Heart left ventricle (tissue), 16 donors: Measurements from ENCODE around the gene CCDC34. TPM values are rescaled to one million over a fixed set of nuclear protein-coding genes. Genes with fewer than 3 reads are reported as not detected.

Experiments
- ATAC-seq, 4 donors: fragments of 200-7000 bp; cut with Tn5 transposase; one replicate each; pipeline ENCODE4 v1.9.1; 2020 to 2022; ENCODE audit warnings: moderate library complexity in 4 of 4, mild to moderate bottlenecking in 3 of 4, moderate number of reproducible peaks in 1 of 4
- DNase-seq, 5 donors: peaks; one replicate each; pipeline ENCODE4 v3.0.0-alpha.2; 2020
- H3K27ac ChIP-seq, 12 donors: fragments of 200-600 bp; sonication (generic) in 4 of 12; one replicate each; pipeline versions ENCODE4 v1.5.0 to v1.8.0; 2016 to 2022; ENCODE audit warnings: mild to moderate bottlenecking in 2 of 12
- H3K27me3 ChIP-seq, 9 donors: fragments of 200-600 bp; sonication (generic) in 2 of 9; one replicate each; pipeline versions ENCODE4 v1.5.1 to v1.8.0; 2016 to 2022; ENCODE audit warnings: mild to moderate bottlenecking in 3 of 9
- H3K36me3 ChIP-seq, 9 donors: fragments of 200-600 bp; sonication (generic) in 2 of 9; one replicate each; pipeline versions ENCODE4 v1.5.0 to v1.8.0; 2018 to 2022; ENCODE audit warnings: mild to moderate bottlenecking in 2 of 9
- H3K4me1 ChIP-seq, 12 donors: fragments of 200-600 bp; sonication (generic) in 4 of 12; one replicate each; pipeline versions ENCODE4 v1.5.0 to v1.8.0; 2016 to 2022; ENCODE audit warnings: mild to moderate bottlenecking in 3 of 12
- H3K4me3 ChIP-seq, 12 donors: fragments of 200-600 bp; sonication (generic) in 4 of 12; one replicate each; pipeline versions ENCODE4 v1.5.0 to v1.8.0; 2017 to 2022; ENCODE audit warnings: mild to moderate bottlenecking in 9 of 12, moderate library complexity in 4 of 12
- H3K9me3 ChIP-seq, 12 donors: fragments of 200-600 bp; sonication (generic) in 4 of 12; one replicate each; pipeline versions ENCODE4 v1.5.0 to v1.8.0; 2016 to 2022; ENCODE audit warnings: mild to moderate bottlenecking in 1 of 12
- CTCF ChIP-seq, 12 donors: fragments of 200-600 bp; sonication (generic) in 4 of 12; IDR thresholded peaks; one replicate each; pipeline versions ENCODE4 v1.5.0 to v1.8.0; 2018 to 2022; ENCODE audit warnings: antibody characterized with exemption in 12 of 12, mild to moderate bottlenecking in 5 of 12
- POLR2A ChIP-seq, 2 donors: fragments of 450-650 bp; IDR thresholded peaks; one replicate each; pipeline ENCODE4 v1.6.1; 2017; ENCODE audit warnings: antibody characterized with exemption in 2 of 2, mild to moderate bottlenecking in 2 of 2, moderate library complexity in 2 of 2
- WGBS, 4 donors: extraction: QIAGEN DNeasy Blood & Tissue Kit in 2 of 4; methylation state at CpG; one replicate each; pipeline versions ENCODE4 v1.1.5 to v1.1.7; 2013 to 2018; 5-methylcytosine and 5-hydroxymethylcytosine counted together
- intact Hi-C, 10 donors: fragments of 100-400 bp; cut with DNase I; formaldehyde crosslinking; loops; one replicate each; pipeline versions ENCODE4 v1.11.1 to v1.14.2; 2022
- polyA plus RNA-seq, 2 donors: library from polyadenylated mRNA; stranded (reverse); fragments of 200-250 nt; gene quantifications; one replicate each; pipeline ENCODE4 v1.2.3, GENCODE V29; 2013
- total RNA-seq, 9 donors: library from RNA; depleted of rRNA in 2 of 9; stranded (reverse); fragments of >200 nt in 2 of 9; fragmentation: NEBNext Ultra II Directional in 3 of 9; extraction: Animal tissue kit (Norgen Biotek cat#: 25700) in 3 of 9; gene quantifications; one replicate each; pipeline versions ENCODE4 v1.1.0 to v1.2.4, GENCODE V29; 2016 to 2023
- donor health status: ischemic (EF 13 %, LVEDD 7.1; RV severe dilation, severe dysfunction).
- donor health status: healthy with polysubstance abuse.
- donor health status: DM: no; HTN: yes; CAD: no.
- donor health status: DM: no; HTN: no; CAD: no.
- donor health status: ischemic (EF 25% LVEDD 6.9; RV normal size, moderate dysfunction).
- donor health status: ischemic (EF 25% LVEDD 5.7; RV mildly dilated, moderate dysfunction).
- donor health status: healthy.
- donor health status: DM: yes; HTN: yes; CAD: no.
- donor health status: ischemic (EF 35%, LVEDD 5.7; RV mildly dilated, moderate dysfunction).
- donor health status: nonischemic (EF 11% LVEDD 7.7; RV severe dilation, severe dysfunction).
- donor health status: DM: yes; HTN: yes; CAD: no.
- donor health status: PGD.
- donor health status: ischemic (EF 29% LVEDD 5.4; RV normal size, mild dysfunction).
- donor health status: nonischemic (EF 23%, LVEDD 6.1; RV moderate dilation, normal function).

The CCDC34 gene
- total and polyA plus RNA-seq, 11 donors: 1.1 to 8.3 (median 3.0) TPM

- intact Hi-C loops: loop anchor here in 3 of 10 donors (5.0 kb wide), 2 partner anchors 50 to 80 kb away; partner anchors contain the start of gene LGR4 (in 2 of the 3)
- TF ChIP-seq POLR2A (IDR thresholded peaks at IDR 0.05): no peak
- no peak for TF ChIP-seq CTCF (IDR thresholded peaks at IDR 0.05)
- DNase-seq: no peak
- Histone ChIP-seq H3K36me3 (peaks cover 0 to 3% (median 0%) of the 10 kb centered on the region in 9 donors), H3K27me3 (no peaks in the 10 kb centered on the region), H3K4me1 (peaks cover 0 to 58% (median 5%) of the 10 kb centered on the region in 12 donors), H3K4me3 (no peak overlapping the region), H3K27ac (peak overlapping the region in 7 of 12 donors; percentile 5 to 35 (median 23)), H3K9me3 (no peaks in the 10 kb centered on the region)
- 74 to 80% (median 77%) methylated on average over 4 of the region's 4 CpGs for WGBS, 4 donors
- peak; percentile 57 to 71 (median 65) for ATAC-seq
These were observed 29.5 kb upstream of the CCDC34 start for GRCh38 chr11:27392278-27393114.

GRCh38 chr11:27391331-27392015 lies 28.5 kb upstream of the CCDC34 start:
- Histone ChIP-seq H3K9me3 (no peaks in the 10 kb centered on the region), H3K4me1 (peaks cover 0 to 51% (median 5%) of the 10 kb centered on the region in 12 donors), H3K27ac (peak overlapping the region in 3 of 12 donors; percentile 23 to 35 (median 24)), H3K27me3 (no peaks in the 10 kb centered on the region), H3K36me3 (peaks cover 0 to 3% (median 0%) of the 10 kb centered on the region in 9 donors), H3K4me3 (no peak overlapping the region)
- peak in 1 of 4 donors; percentile 39 for ATAC-seq
- intact Hi-C loops: loop anchor here in 3 of 10 donors (5.0 kb wide), 2 partner anchors 49 to 81 kb away; partner anchors contain the start of gene LGR4 (in 2 of the 3)
- 78 to 82% (median 81%) methylated on average over 5 of the region's 5 CpGs for WGBS, 4 donors
- TF ChIP-seq POLR2A (IDR thresholded peaks at IDR 0.05) (no peak), CTCF (IDR thresholded peaks at IDR 0.05) (no peak)
- no peak for DNase-seq

GRCh38 chr11:27390318-27391295 lies 27.6 kb upstream of the CCDC34 start:
- 81 to 93% (median 87%) methylated on average over 6 of the region's 6 CpGs for WGBS, 4 donors
- H3K9me3 ChIP-seq: no peaks in the 10 kb centered on the region
- peaks cover 0 to 49% (median 7%) of the 10 kb centered on the region in 12 donors for H3K4me1 ChIP-seq
- no peak overlapping the region for H3K4me3 ChIP-seq
- H3K27ac ChIP-seq: no peak overlapping the region
- TF ChIP-seq POLR2A (IDR thresholded peaks at IDR 0.05) (no peak), CTCF (IDR thresholded peaks at IDR 0.05) (no peak)
- DNase-seq (no peak), ATAC-seq (no peak)
- intact Hi-C loops: loop anchor here in 3 of 10 donors (5.0 kb wide), 2 partner anchors 48 to 82 kb away; partner anchors contain the start of gene LGR4 (in 2 of the 3)
- peaks cover 0 to 3% (median 0%) of the 10 kb centered on the region in 9 donors for H3K36me3 ChIP-seq
- no peaks in the 10 kb centered on the region for H3K27me3 ChIP-seq
